Pancreas (tissue), 10 donors: ENCODE results near the gene DOCK3. TPM values are rescaled to one million over a fixed set of nuclear protein-coding genes. Genes with fewer than 3 reads are reported as not detected.
"Not testable (repeated sequence)": the region's sequence is repeated elsewhere in the genome, so short reads cannot be mapped to it uniquely, and the experiment has no call there.

Experiments used
- ATAC-seq, 4 donors: fragments of 200-7000 bp; cut with Tn5 transposase; one replicate each; pipeline versions ENCODE4 v1.8.0 to v1.9.1; 2020; ENCODE audit warnings: mild to moderate bottlenecking in 4 of 4, moderate library complexity in 4 of 4
- DNase-seq, 6 donors: peaks; one replicate each; pipeline ENCODE4 v3.0.0-alpha.2; 2020
- FAIRE-seq: peaks from 2 replicates; lab custom pipeline; 2012; peaks lifted over from hg19 to GRCh38; lab: Jason Lieb, UNC
- H3K27ac ChIP-seq, 4 donors: fragments of 200-600 bp; sonication (generic); 1 replicate in 3 of 4; 2 replicates in 1 of 4; pipeline versions ENCODE4 v1.5.0 to v1.8.0; 2020
- H3K27me3 ChIP-seq, 4 donors: fragments of 200-600 bp; one replicate each; pipeline ENCODE4 v1.8.0; 2021
- H3K36me3 ChIP-seq, 3 donors: fragments of 200-600 bp; sonication (generic) in 1 of 3; one replicate each; pipeline versions ENCODE4 v1.5.0 to v1.8.0; 2020 to 2021
- H3K4me1 ChIP-seq, 3 donors: fragments of 200-600 bp; one replicate each; pipeline ENCODE4 v1.8.0; 2021
- H3K4me3 ChIP-seq, 4 donors: fragments of 200-600 bp; sonication (generic) in 2 of 4; one replicate each; pipeline versions ENCODE4 v1.5.0 to v1.8.0; 2020 to 2021
- H3K9me3 ChIP-seq, 4 donors: fragments of 200-600 bp; one replicate each; pipeline ENCODE4 v1.8.0; 2021
- WGBS, 2 donors: extraction: QIAGEN DNeasy Blood & Tissue Kit; methylation state at CpG; one replicate each; pipeline ENCODE4 v1.1.7; 2013; 5-methylcytosine and 5-hydroxymethylcytosine counted together
- intact Hi-C, 3 donors: fragments of 100-400 bp; cut with DNase I; formaldehyde crosslinking; loops; one replicate each; pipeline versions ENCODE4 v1.11.1 to v1.14.2; 2022
- polyA plus RNA-seq, 2 donors: library from polyadenylated mRNA; stranded (reverse); fragments of 200-250 nt; gene quantifications; one replicate each; pipeline ENCODE4 v1.2.3, GENCODE V29; 2013
- total RNA-seq, 6 donors: library from RNA; stranded (reverse); fragmentation: NEBNext Ultra II Directional in 4 of 6; extraction: Animal tissue kit (Norgen Biotek cat#: 25700) in 4 of 6; gene quantifications; one replicate each; pipeline versions ENCODE4 v1.2.1 to v1.2.4, GENCODE V29; 2021 to 2023
- TF ChIP-seq, protein P1 (sequence below), 4 donors: fragments of 200-600 bp; sonication (generic) in 3 of 4; IDR thresholded peaks; one replicate each; pipeline versions ENCODE4 v1.5.0 to v1.8.0; 2021; ENCODE audit warnings: antibody characterized with exemption in 4 of 4
- donor health status: healthy with polysubstance abuse.
- donor health status: DM: no; HTN: no; CAD: no; lungs with moderate emphysema.
- donor health status: DM: no; HTN: no; CAD: no.
- donor health status: control.
- donor health status: control.
- donor health status: Bipolar disorder and iron deficiency.
- donor health status: DM: yes; HTN: yes; CAD: no.
- donor health status: DM: no; HTN: no; CAD: no.
- donor health status: DM: no; HTN: no; CAD: no.
- donor health status: DM: yes; HTN: yes; CAD: no.

Gene DOCK3
- total and polyA plus RNA-seq, 8 donors: 0.09 to 1.5 (median 0.36) TPM

DNA sequence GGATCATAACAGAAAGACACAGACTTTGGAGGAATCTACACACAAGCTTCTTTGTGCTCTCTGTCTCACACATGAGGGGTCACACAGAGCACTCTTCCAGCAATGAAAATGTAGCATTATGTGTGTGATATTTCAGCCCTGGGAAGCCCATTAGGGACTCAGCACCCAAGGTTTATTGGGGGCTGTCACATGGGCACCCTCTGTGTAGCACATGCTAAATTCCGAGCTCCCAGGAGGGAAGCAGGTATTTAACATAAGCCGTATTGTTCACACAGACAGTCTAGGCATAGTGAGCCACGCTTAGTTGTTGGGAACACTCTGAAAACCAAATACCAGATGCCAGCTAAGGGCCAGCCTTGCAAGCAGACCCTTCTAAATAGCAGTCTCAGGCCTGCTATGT lies 448.8 kb downstream of the DOCK3 start:
- ATAC-seq: no peak
- WGBS, 2 donors: 71 to 75% methylated on average over 3 of the region's 3 CpGs
- no peaks in the 10 kb centered on the region for H3K27me3 ChIP-seq
- H3K4me1 ChIP-seq: no peaks in the 10 kb centered on the region
- no peak for FAIRE-seq
- no peak for DNase-seq
- TF ChIP-seq, protein P1, sequence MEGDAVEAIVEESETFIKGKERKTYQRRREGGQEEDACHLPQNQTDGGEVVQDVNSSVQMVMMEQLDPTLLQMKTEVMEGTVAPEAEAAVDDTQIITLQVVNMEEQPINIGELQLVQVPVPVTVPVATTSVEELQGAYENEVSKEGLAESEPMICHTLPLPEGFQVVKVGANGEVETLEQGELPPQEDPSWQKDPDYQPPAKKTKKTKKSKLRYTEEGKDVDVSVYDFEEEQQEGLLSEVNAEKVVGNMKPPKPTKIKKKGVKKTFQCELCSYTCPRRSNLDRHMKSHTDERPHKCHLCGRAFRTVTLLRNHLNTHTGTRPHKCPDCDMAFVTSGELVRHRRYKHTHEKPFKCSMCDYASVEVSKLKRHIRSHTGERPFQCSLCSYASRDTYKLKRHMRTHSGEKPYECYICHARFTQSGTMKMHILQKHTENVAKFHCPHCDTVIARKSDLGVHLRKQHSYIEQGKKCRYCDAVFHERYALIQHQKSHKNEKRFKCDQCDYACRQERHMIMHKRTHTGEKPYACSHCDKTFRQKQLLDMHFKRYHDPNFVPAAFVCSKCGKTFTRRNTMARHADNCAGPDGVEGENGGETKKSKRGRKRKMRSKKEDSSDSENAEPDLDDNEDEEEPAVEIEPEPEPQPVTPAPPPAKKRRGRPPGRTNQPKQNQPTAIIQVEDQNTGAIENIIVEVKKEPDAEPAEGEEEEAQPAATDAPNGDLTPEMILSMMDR (IDR thresholded peaks at IDR 0.05): no peak
- H3K36me3 ChIP-seq: no peaks in the 10 kb centered on the region
- H3K9me3 ChIP-seq: no peaks in the 10 kb centered on the region
- H3K27ac ChIP-seq: no peak overlapping the region
- no peak overlapping the region for H3K4me3 ChIP-seq
- intact Hi-C loops: no loop called here

DNA sequence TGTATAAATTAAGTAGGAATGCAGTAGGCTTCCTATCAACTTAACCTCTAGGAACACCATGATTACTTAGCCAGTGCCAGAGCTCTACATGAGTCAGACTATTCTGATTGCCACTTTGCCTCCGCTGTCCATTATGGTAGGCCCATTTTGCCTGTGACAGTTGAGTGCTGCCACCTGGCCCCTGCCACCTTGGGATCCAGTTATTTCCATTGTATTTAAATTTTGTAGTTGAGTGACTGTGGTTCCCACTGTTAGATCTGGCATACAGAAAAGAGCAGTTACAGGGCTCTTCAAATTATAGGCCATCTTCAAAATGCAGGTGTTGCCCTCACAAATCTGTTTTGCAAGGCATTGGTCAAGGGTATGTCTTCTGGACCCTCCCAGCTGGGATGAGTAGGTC lies 456.9 kb downstream of the DOCK3 start:
- H3K9me3 ChIP-seq, DNase-seq, H3K27me3 ChIP-seq, H3K4me3 ChIP-seq, H3K27ac ChIP-seq, H3K36me3 ChIP-seq, intact Hi-C loops, ATAC-seq, H3K4me1 ChIP-seq, FAIRE-seq: not testable (repeated sequence)
- 93 to 100% methylated on average over 1 of the region's 1 CpG for WGBS, 2 donors

DNA sequence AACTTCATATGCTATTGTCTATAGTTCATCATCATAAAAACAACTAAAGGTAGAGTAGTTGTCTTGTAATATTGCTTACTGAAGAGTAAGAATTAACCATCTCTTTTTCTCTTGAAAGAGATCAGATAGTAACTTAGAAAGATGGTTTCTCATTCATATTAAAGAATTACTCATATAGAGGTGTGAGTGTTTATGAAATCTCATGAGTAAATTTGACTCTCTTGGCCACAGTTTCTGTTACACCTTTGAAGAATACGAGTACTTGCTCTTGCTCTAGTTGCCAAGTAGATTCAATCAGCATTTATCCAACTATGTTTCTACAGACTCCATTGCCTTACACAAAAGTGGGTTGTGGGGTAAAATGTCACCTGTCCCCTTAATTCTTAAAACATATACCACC lies 463.0 kb downstream of the DOCK3 start:
- H3K9me3 ChIP-seq: no peaks in the 10 kb centered on the region
- ATAC-seq (no peak), FAIRE-seq (no peak), DNase-seq (no peak)
- H3K4me1 ChIP-seq: no peaks in the 10 kb centered on the region
- intact Hi-C loops: no loop called here
- 75 to 81% methylated on average over 1 of the region's 1 CpG for WGBS, 2 donors
- no peaks in the 10 kb centered on the region for H3K27me3 ChIP-seq
- H3K27ac ChIP-seq: no peak overlapping the region
- no peak overlapping the region for H3K4me3 ChIP-seq
- TF ChIP-seq, protein P1 (IDR thresholded peaks at IDR 0.05): no peak
- no peaks in the 10 kb centered on the region for H3K36me3 ChIP-seq

DNA sequence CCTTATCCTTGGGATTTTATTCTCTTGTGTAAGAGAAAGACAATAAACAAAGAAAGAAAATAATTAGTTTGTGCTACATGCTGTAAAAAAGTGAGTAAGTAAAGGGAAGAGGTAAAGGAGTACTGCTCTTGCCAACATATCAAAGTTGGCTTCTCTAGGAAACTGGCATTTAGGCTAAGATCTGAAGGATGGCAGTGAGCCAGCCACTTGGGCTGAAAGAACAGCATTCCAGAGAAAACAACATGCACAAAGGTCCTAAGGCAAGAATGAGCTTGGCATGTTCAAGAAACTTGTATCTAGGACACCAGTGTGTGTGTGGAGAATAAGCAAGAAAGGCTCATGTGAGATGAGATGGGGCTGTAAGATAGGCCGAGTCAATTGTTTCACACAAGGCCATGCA lies 464.9 kb downstream of the DOCK3 start:
- ATAC-seq (no peak), DNase-seq (no peak), FAIRE-seq (no peak)
- intact Hi-C loops: no loop called here
- Histone ChIP-seq H3K36me3 (no peaks in the 10 kb centered on the region), H3K4me1 (no peaks in the 10 kb centered on the region), H3K9me3 (no peaks in the 10 kb centered on the region), H3K27me3 (no peaks in the 10 kb centered on the region), H3K27ac (no peak overlapping the region), H3K4me3 (no peak overlapping the region)
- 75 to 76% methylated on average over 1 of the region's 1 CpG for WGBS, 2 donors
- TF ChIP-seq, protein P1 (IDR thresholded peaks at IDR 0.05): no peak

DNA sequence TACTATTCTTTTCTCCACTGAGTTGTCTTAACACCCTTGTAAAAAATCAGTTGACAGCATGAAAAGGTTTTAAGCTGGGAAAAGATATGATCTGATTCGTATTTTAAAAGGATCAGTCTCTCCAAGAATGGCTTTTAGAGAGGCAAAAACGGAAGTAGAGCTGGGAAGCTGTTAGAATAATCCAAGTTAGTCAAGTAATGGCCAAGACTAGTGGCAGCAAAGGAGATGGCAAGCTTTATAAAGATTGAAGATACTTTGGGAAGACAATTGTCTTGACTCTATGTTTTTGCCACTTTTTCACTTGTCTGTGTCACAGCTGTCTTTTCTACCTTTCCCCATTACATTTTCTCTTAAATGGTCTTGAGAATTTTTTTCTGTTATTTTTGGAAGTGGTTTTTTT lies 466.8 kb downstream of the DOCK3 start:
- TF ChIP-seq, protein P1 (IDR thresholded peaks at IDR 0.05): no peak
- H3K27me3 ChIP-seq: no peaks in the 10 kb centered on the region
- intact Hi-C loops: no loop called here
- WGBS, 2 donors: 37 to 41% methylated on average over 2 of the region's 2 CpGs
- no peaks in the 10 kb centered on the region for H3K9me3 ChIP-seq
- ATAC-seq: no peak
- H3K27ac ChIP-seq: no peak overlapping the region
- DNase-seq: no peak
- H3K4me1 ChIP-seq: no peaks in the 10 kb centered on the region
- FAIRE-seq: no peak
- H3K4me3 ChIP-seq: no peak overlapping the region
- no peaks in the 10 kb centered on the region for H3K36me3 ChIP-seq
